ENCODE results near the gene DCP1B.

DCP1B gene

DNA sequence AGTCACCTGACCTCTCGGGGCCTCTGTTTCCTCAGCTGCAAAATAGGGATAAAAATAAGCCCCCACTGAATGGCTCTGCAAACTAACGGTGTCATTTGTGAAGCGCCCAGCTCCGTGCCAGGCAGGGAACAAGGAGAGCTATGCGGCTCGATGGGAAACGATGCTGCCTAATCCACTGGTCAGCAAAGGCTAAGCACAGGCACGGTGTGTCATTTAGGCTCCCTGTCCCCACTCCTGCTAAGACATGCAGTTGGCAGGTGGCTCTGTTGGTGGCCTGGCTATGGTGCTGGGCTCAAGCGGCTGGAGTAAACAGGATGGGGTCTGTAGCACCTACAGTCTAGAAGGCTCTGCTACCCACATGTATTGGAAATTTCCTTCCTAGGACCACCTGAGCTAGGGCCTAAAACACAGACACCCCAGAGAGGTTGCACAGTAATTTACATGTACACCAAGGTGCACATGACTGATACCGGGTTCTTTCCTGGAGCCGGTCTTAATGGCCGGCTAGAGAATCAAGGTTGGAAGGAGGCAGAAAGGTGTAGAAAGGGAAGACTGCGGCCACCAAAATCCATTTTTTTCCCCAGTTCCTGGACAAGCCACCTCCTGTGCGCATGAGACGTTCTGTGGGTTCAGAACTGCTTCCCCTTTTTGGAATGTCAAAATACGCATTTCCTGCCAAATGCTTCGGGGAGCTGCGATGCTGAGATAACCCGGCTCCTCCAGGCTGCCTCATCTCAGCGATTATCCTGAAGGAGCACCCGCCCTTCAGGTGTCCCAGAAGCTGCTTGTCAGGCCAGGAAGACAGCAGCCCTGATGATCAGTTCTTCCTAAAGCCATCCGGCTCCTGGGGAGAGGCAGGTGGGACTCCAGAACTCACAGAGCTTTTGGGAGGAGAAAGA is 86.8 kb downstream of the DCP1B start:
- DNase-seq = no peak

- peak; percentile 73 for DNase-seq
Measured at GRCh38 chr12:1916371-1917171, 87.7 kb downstream of the DCP1B start.

- no peak for DNase-seq
Measured at GRCh38 chr12:1915082-1915968, 88.9 kb downstream of the DCP1B start.

GRCh38 chr12:1914114-1914911 is 89.9 kb downstream of the DCP1B start:
- no peak for DNase-seq

DNA sequence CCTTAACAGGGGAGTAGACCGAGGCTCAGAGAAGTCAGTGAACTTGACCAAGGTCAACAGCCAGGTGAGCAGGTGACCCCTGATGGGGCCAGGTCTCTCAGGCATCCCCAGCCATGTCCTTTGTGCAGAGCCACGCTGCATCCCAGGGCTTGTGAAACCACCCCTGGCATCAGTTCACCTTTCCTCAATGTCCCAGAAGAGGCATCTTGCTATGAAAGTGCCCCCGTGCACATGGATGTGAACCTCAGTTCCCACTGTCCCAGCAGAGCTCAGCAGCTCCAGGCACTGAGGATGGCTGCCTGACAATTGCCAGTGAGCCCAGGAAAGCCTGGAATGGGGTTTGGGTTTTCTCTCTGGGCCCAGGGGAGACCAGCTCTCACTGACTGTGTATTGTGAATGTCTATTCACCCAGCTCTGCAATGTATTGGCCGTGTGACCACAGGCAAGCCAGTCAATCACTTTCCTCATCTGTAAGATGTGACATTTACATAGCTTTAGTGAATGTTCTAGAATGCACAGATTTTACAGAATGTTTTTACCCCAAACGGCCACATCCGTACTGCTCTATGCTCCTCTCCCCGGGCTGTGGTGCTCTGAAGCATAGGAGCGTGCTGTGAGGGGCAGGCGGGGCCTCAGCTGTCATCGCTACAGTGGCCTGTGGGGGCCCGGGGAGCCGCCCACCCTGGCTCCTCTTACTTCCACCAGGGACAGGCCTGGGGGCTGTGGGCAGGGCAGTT is 90.7 kb downstream of the DCP1B start:
- no peak for DNase-seq

GRCh38 chr12:1912580-1913376 is 91.5 kb downstream of the DCP1B start:
- DNase-seq = no peak

GRCh38 chr12:1911598-1912575 is 92.4 kb downstream of the DCP1B start:
- peak; percentile 52 for DNase-seq

GRCh38 chr12:1910468-1910867 is 93.8 kb downstream of the DCP1B start:
- DNase-seq = no peak

DNA sequence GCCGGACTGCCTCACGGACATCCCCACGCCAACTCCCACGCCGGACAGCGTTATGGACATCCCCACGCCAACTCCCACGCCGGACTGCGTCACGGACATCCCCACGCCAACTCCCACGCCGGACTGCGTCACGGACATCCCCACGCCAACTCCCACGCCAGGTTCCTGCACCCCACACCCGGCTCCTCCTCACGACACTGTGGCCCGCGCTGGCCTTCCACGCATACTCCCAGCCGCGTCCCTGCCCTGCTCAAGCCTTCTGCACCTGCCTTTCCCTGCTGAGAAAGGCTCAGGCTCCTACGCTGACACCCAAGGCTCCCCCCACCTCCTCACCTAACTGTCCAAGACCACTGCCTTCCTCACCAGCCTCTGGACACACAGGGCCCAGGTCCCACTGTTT is 95.5 kb downstream of the DCP1B start:
- no peak for DNase-seq

DNA sequence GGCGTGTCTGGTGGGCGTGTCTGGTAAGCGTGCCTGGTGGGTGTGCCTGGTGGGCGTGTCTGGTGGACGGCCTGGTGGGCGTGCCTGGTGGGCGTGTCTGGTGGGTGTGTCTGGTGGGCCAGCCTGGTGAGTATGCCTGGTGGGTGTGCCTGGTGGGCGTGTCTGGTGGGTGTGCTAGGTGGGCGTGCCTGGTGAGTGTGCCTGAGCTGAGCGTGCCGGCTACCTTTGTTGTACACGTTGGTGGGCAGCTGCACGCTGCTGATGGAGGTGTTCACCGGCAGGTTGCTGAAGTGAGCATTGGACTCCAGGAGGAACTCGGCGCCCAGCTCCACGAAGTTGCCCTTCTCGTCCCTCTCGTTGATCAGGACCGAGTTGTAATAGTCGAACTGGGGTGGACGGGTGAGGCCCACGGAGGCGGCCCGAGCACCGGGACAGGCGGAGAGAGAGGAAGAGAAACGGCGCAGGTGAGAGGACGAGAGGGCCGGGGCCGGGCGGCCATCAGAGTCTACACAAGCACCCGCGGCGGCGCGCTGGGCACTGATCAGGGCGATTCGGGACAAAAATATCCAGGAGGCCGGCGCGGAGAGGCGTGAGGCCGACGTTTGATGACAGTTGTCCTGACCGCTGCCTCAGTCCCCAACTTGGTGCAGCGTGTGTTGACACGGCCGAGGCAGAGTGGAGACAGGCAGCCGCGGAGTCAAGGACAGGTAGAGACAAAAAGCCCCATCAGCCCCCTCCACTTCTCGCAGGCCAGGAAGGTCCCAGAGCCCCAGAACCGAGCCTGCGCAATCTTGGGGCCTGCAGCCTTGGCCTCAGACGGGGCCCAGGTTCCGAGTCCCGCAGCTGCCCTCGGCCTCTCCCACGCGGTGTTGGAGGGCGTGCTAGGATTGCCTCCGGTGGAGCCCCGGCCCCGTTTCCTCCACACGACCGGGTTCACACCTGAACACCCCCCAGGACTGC is 96.3 kb downstream of the DCP1B start:
- no peak for DNase-seq

DNA sequence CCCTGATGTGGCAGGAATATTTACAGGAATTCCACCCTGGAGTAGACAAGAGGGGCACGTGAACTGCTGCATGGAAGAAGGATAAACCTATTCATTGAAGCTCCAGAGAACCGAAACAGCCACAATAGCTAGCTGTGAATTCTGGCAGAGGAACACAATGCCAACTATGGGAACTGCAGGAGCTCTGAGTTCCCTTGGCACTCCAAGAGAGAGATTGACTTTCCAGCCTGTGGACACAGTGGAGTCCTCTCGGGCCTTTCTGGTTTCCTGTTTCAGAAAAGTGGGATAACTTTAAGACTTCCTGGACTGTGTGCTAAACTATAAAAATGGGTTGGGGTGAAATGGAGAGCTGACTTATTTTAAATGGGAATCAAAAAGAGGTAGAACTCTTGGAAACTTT is 97.7 kb downstream of the DCP1B start:
- no peak for DNase-seq

DNA sequence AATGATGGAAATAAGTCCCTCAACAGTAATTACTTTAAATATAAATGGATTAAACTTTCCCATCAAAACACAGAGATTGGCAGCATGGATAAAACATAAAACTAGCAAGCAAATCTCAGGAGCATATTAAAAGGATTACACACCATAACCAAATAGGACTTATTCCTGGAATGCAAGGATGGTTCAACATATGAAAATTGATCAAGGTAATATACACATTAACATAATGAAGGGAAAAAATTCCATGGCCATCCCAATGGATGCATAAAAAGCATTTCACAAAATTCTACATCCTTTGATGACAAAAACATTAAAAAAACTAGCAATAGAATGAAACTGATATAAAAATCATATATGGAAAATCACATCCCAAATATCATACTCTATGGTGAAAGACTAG is 99.4 kb downstream of the DCP1B start:
- no peak for DNase-seq

DNA sequence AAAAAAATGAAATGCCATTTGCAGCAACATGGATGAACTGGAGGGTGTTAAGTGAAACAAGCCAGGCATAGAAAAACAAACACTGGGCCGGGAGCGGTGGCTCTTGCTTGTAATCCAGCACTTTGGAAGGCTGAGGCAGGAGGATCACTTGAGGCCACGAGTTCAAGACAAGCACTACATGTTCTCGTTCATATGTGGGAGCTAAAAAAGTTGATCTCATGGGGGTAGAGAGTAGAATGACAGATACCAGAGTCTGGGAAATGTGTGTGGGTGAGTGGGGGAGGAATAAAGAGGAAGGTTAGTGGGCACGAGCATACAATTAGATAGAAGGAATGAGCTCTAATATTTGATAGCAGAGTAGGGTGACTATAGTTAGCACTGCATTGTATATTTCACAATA is 107.3 kb downstream of the DCP1B start:
- DNase-seq = no peak

All from COR-L47 (cell line).